Inflammatory macrophage treated with lipopolysaccharide for 1 hour (primary cell): ENCODE results near the gene ANKRD28.
"Not testable (repeated sequence)": the region's sequence is repeated elsewhere in the genome, so short reads cannot be mapped to it uniquely, and the experiment has no call there.

Source experiments
- DNase-seq, 2 donors: peaks; one replicate each; pipeline ENCODE4 v3.0.0-alpha.2; 2020 to 2022

Gene ANKRD28

DNA sequence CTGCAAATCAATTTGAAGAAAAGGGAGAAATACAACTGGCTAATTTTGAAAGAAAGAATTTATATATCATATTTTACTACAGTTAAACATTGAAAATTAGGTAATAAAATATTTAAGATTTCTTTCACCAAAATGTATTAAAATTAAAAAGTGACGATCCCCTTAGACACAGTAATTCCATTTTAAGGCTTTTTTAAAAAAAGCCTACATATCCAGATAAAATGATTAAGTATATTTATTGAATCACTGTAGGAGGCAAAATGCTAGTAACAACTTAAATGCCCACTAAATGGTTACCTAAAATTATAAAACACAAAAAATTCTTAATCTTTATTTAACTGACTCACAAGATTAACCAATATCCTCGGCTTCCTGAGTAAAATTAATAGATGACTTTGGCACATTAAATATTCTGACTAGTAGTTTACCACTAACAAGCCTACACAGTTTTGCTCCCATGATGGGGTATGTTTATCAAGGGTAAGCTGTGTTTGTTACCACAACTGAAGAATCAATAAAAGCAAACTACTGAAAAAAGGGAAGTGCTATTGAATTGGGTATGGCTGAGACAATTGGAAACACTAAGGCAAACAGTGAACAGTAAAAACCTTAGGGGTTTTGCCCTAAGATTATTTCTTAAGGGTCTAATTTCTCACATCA lies 28.4 kb downstream of the ANKRD28 start:
- DNase-seq = no peak

DNA sequence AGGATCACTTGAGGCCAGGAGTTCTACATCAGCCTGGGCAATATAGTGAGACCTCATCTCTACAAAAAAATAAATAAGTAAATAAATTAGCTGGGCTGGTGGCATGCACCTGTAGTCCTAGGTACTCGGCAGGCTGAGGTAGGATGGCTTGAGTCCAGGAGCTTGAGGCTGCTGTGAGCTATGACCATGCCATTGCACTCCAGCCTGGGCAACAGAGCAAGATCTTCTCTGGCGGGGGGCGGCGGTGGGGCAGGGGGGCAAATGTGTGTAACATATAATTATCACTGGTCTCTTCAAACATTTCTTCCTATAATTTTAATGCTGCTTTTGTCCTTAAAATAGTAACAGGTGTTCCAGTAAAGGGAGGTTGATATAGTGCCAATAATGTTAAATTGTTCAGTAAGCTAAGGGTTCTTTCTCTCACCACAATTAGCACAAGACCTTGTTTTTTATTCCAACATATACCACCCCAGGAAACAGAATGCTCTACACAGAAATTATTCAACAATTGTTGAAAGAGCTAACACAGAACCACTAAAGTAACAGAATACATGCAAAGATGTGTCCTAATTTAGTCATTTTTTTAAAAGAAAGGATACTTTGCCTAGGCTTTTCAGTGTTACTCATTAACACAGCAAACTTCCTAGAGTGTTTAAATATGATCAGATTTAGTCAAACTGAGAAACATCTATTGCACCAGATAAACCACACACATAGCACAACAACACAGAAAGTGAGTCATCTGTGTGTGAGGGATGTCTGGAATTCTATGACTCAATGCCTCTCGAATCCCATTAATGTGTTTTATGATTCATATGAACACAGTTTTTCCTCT lies 29.1 kb downstream of the ANKRD28 start:
- DNase-seq = peak; percentile 83 to 87

DNA sequence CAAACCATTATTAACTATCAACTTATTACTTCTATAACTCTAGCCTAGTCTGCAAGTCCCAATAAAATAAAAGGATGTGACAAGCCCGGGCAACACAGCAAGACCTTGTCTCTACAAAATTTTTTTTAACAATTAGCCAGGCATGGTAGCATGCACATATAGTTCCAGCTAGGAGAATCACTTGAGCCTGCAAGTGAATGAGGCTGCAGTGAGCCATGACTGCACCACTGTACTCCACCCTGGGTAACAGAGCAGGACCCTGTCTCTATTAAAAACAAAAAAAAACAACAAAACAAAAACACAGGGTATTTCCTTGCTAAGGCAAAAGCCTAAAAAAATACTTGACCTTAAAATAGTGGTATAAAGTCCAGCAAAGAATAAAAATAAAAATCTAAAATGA lies 31.4 kb downstream of the ANKRD28 start:
- no peak for DNase-seq

DNA sequence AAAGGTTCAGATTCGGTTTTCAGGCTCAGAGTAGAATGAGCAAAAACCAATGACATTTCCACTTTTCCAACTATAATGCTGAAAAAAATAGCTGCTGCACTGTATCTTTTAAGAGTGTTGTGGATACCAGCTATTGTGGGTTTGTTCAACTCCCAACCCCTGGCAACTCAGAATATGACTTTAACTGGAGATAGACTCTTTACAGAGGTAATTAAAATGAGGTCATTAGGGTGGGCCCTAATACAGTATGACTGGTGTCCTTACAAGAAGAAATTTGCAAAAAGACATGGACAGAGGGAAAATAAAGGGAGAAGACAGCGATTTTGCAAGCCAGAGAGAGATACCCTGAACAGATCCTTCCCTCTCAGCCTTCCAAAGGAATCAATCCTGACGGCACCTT lies 39.5 kb downstream of the ANKRD28 start:
- no peak for DNase-seq

DNA sequence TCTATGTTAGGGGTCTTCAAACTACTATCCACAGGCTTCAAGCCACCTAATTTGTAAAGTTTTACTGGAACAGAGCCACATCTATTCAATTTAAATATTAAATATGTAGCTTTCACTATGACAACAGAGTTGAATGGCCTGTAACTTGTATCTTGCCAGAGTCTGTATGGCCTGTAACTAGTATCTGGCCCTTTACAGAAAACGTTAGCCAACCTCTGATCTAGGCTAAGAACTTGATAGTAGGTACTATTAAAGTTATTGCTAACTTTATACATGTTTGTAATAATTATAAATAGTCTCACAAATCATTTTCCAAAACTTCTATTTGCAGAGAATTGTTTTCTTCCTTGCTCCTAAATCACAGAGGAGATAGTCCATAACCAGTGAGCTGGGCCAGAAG lies 40.0 kb downstream of the ANKRD28 start:
- no peak for DNase-seq

DNA sequence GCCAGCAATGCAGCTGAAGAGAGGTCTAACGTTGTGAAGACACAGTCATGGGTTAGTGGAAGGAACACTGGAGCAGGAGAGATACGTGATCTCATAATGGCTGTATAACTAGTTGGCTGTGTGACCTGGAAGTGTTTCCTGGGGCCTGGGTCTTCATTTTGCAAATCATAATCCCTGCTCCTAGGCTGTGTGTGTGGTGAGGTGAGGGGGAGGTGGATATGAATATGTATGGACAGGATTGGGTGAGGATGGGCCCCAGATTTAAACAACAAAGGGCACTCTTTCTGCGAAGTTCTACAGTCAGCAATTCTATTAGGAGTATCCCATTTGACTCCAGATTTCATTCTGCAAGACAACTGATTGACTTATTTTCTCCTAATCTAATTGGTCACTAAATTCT lies 41.3 kb downstream of the ANKRD28 start:
- no peak for DNase-seq

DNA sequence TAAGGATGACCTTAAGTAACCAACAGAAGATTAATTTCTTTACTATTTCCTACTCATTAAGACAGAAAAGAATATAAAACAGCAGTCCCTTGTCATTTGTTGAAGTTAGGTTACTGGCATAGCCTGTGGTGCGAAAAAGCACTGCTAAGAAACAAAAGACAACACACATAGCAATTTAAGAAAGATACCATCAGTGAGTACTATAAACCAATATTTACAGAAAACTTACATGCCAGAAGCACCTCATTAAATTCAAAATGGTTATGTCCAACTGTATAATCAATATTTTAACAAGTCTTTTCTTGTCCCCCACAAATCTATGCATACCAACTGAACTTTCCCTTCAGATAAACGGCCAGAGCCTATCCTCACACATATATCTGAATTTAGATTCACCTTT lies 42.0 kb downstream of the ANKRD28 start:
- no peak for DNase-seq

DNA sequence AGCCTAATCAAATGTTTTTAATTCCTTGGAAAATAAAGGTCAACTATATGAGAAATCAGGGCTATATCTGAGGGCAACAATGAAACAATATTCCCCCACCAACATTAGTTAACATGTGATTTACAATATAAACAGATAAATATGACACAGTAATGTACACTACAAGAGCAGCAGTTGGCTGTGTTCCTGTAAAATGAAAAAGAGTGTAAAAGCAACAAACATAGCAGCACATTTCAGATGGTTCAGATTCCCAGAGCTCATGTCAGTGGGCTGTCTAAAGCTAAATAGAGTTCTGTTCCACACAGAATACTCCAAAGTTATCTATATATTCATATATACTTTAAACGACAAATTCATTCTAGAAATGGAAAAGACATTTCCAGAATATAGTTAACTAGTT lies 42.6 kb downstream of the ANKRD28 start:
- no peak for DNase-seq

DNA sequence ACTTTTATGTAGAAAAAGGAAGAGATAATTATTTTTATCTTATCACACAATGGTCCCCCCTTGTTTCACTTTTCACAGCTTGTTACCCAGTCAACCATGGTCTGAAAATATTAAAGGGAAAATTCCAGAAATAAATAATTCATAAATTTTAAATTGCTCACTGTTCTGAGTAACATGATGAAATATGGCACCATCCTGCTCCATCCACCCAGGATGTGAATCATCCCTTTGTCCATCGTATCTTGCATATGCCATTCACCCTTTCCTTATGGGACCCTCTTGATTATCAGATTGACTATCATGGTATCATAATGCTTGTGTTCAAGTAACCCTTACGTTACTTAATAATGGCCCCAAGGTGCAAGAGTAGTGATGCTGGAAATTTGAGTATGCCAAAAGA lies 43.7 kb downstream of the ANKRD28 start:
- no peak for DNase-seq

DNA sequence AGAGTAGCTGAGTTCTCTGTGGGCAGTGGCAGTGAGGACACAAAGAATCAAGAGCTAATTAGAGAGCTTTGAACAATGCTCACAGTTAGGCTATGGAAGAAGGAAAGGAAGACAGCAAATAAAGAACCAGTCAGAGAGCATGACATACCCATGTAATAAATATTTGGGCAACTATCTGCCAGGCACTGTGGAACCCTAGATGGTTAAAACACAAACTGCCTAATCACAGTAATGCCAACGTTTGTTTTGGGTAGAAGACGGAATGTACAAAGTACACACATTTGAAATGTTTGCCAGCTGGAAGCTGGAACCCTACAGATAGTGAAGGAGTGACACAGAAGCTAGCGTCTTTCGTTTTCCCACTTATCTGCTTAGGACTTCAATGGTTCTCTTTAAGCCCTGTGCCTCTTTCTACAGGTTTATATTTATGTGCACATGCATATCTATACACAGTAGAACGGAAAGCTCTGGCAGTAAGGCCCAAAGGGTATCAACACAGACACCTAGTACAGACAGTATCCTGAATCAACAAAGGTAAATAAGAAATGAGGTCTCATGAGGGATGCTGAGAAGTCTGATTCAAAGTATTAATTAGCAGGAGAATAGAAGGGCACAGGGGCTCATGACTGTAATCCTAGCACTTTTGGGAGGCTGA lies 44.6 kb downstream of the ANKRD28 start:
- DNase-seq = no peak

DNA sequence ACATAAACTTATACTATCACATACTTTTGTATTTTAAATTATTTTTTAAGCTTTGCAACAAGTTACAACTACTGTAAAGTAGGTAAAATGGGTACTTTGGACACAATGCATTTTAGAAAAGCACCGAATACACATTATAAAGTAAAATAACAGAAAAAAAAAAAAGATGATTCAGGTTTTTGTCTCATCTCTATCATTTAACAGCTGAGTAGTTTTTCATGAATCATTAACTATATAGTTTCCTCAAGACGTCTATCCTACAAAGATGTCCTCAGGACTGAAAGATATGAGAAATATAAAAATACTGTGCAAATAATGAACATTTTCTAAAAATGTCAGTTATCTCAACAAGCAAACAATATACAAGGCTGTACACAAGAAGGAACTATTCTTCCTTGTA lies 46.9 kb downstream of the ANKRD28 start:
- no peak for DNase-seq

DNA sequence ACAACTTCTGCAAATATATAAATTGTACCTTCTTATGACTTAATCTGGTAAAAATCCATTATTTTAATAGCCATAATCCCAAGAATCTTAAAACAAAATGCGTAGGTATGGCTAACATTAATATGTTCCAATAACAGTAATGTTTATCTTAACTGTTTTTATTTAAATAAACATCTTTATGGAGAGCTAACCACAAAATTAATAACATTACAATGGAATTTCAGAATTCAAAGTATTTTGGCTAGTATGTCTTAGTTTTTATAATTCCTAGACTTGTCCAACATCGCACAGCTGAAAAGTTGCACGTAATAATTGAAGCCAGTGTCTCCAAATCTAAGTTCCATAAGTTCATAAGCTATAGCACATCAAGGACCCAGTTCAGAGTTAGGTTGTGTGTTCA lies 47.6 kb downstream of the ANKRD28 start:
- no peak for DNase-seq

DNA sequence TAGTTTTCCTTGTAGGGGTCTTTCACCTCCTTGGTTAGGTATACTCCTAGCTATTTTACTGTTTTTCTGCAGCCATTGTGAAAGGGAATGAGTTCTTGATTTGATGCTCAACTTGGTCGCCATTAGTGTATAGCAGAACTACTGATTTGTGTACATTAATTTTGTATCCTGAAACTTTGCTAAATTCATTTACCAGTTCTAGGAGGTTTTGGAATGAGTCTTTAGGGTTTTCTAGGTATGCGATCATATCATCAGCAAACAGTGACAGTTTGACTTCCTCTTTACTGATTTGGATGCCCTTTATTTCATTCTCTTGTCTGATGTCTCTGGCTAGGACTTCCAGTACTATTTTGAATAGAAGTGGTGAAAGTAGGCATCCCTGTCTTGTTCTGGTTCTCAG lies 51.9 kb downstream of the ANKRD28 start:
- not testable (repeated sequence) for DNase-seq

DNA sequence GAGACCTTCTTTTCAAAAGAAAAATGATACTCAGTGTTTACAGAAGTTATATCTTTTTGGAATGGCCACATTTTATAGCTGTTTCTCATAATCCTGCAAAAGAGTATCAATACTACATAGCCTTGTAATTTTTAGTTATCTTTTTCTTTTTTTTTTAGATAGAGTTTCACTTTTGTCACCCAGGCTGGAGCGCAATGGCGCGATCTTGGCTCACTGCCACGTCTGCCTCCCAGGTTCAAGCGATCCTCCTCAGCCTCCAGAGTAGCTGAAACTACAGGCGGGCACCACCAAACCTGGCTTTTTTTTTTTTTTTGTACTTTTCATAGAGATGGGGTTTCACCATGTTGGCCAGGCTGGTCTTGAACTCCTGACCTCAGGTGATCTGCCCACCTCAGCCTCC lies 53.6 kb downstream of the ANKRD28 start:
- no peak for DNase-seq

DNA sequence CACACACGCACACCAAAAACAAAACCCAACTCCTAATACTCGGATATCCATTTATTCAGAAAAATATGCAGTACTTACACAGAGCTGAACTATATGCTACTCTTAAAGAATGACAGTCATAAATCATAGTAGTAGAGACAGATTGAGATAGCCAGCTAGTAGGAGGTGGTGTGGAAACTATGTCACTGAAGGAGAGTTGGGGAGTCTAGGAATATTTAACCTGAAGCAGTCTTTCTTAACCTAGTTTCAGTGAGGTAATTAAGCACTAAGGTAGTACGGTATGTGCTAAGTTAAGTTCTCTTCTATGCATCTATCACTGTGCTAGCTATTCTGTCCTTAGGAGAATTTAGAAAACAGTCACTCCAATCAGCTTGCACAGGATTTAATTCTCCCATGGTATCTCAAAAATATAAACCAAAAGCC lies 54.2 kb downstream of the ANKRD28 start:
- no peak for DNase-seq

DNA sequence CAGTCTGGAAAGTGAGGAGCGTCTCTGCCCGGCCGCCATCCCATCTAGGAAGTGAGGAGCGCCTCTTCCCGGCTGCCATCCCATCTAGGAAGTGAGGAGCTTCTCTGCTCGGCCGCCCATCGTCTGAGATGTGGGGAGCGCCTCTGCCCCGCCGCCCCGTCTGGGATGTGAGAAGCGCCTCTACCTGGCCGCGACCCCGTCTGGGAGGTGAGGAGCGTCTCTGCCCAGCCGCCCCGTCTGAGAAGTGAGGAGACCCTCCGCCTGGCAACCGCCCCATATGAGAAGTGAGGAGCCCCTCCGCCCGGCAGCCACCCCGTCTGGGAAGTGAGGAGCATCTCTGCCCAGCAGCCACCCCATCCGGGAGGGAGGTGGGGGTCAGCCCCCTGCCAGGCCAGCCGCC lies 55.5 kb downstream of the ANKRD28 start:
- not testable (repeated sequence) for DNase-seq

DNA sequence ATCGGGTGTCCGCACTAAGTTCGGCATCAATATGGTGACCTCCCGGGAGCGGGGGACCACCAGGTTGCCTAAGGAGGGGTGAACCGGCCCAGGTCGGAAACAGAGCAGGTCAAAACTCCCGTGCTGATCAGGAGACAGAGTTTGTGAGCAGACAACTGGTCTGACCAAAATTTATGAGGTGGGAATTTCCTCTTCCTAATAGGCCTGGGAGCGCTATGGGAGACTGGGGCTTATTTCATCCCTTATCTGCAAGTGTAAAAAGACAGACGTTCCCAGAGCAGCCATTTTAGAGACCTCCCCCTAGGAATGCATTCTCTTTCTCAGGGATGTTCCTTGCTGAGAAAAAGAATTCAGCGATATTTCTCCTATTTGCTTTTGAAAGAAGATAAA lies 59.2 kb downstream of the ANKRD28 start:
- not testable (repeated sequence) for DNase-seq

DNA sequence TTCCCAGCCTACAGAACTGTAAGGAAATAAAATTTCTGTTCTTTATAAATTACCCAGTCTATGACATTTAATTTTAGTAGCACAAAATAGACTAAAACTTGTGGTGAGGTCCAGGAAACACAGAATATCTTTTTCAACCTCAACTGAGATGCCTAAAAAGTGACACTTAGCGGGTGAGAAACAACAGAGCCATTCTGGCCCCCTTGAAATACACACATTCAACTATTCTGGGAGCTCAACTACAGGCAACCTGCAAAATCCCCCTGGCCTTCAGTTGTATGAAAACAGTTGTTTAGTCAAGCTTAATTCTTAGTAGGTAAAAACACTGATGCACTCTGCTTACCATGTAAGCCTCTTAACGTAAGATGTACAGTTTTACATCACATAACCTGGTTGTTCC lies 66.8 kb downstream of the ANKRD28 start:
- DNase-seq = no peak

DNA sequence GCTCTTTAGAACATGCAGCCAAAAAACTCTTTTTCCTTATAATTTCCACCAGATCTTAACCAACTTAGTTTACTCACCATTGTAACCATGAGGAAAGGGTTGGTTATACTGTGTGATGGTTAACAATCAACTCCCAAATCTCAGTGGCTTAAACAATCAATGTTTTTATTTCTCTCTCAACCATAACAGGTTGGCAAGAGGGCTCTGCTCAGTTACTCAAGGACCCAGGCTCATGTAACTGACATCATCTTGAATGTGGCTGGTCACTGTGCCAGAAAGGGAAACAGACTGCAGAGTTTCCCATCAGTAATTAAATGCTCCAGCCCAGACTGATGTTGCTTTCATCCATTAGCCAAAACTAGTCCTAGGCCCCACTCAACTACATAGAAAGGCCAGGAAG lies 69.0 kb downstream of the ANKRD28 start:
- no peak for DNase-seq

DNA sequence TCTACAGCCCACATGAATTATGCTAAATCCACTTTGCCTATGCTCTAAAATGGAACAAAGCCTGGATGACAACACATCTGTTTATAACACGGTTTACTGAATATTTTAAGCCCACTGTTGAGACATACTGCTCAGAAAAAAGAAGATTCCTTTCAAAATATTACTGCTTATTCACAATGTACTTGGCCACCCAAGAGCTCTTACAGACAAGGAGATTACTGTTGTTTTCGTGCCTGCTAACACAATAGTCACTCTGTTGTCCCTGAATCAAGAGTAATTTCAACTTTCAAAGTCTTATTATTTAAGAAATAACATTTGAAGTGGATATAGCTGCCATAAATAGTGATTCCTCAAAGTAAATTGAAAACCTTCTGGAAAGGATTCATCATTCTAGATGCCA lies 70.9 kb downstream of the ANKRD28 start:
- no peak for DNase-seq

DNA sequence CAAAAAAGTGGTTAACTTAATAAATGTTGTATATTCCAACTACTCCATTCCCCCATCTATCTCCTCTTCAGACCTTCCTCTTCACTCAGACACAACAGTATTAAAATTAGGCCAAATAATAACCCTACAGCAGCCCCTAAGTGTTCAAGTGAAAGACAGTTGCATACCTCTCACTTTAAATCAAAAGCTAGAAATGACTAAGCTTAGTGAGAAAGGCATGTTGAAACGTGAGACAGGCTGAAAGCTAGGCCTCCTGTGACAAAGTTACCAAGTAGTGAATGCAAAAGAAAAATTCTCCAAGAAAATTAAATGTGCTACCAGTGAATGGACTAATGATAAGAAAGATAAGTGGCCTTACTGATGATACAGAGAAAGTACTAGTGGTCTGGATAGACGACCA lies 71.7 kb downstream of the ANKRD28 start:
- no peak for DNase-seq

DNA sequence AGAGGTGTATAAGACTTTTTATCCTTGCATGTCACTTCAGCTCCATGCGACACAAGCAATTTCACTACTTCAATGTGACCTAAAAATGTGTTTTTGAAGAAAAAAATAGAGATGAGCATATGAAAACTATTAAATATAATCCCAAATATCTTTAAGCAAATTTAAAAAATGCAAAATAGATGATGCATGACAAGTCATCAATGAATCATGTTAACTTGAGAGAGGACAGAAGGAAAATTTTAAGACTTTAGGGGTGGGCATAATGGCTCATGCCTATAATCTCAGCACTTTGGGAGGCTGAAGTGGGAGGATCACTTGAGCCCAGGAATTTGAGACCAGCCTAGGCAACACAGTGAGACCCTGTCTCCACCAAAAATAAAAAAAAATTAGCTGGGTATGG lies 73.3 kb downstream of the ANKRD28 start:
- DNase-seq = no peak

DNA sequence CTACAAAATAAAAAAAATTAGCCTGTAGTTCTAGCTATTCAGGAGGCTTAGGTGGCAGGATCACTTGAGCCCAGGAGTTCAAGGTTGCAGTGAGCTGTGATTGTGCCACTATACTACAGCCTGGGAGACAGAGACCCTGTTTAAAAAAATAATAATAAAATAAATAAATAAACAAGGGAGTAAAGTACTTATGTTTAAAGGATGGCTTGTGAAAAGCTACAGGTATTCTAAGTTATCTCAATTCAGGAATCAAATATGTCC lies 74.2 kb downstream of the ANKRD28 start:
- no peak for DNase-seq

DNA sequence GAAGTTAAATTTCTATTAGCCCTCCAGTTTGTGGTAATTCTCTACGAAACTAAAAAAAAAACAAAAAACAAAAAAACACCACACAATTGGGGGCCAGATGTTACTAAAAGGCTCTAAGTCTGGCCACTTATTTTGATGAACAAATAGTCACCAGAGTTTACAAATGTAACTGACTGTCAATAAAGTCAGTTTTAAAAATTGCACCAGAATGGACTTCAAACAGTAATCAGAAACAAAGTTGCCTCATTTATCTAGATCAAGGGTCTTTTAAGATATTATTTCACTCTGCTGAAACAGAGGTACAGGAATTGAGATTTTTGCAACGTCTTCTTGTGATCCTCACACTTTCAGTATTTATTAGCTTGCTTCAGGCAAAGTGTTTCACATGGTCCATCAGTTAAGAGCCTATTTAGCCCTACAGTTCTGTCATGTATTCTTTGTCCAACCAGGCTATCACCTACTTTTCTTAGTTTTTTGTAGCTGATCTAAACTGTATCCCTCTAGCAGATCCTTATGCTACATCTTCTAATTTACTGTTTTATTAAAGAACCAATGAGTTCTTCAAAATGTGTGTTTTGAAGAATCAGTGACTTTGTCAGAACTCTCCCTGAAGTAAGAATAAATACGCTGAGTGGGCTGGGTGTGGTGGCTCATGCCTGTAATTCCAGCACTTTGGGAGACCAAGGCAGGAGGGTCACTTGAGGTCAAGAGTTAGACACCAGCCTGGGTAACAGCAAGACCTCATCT lies 74.7 kb downstream of the ANKRD28 start:
- DNase-seq = no peak
